GM20000 (cell line): Measurements from ENCODE around the gene MYL4.

Source experiments
- DNase-seq: peaks from one replicate; pipeline ENCODE4 v3.0.0; 2012; ENCODE audit warnings: low spot score
- TF ChIP-seq, protein P1 (sequence below): IDR thresholded peaks from 2 replicates; pipeline ENCODE4 v1.5.1; 2012; ENCODE audit warnings: mild to moderate bottlenecking, control low read depth; ENCODE audit errors: extremely low read depth, missing control alignments

MYL4 gene

DNA sequence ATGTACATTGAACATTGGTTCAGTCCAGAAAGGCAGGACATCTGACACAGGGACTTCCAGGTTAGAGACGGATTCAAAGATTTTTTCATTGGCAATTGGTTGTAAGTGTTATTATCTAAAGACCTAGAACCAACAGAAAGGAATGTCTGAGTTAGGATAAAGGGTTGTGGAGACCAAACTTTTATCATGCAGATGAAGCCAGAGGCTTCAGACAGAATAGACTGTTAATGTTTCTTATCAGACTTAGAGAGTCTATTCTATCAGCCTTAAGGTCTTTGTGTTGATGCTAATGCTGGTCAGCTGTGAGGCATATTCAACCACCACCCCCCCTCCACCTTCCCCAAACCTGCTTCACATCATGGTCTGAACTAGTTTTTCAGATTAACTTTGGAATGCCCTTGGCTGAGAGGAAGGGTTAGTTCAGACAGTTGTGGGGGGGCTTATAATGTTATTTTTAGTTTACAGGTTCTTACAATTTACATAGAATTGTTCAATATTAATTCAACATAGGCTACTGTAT lies 42.3 kb downstream of the MYL4 start:
- TF ChIP-seq, protein P1, sequence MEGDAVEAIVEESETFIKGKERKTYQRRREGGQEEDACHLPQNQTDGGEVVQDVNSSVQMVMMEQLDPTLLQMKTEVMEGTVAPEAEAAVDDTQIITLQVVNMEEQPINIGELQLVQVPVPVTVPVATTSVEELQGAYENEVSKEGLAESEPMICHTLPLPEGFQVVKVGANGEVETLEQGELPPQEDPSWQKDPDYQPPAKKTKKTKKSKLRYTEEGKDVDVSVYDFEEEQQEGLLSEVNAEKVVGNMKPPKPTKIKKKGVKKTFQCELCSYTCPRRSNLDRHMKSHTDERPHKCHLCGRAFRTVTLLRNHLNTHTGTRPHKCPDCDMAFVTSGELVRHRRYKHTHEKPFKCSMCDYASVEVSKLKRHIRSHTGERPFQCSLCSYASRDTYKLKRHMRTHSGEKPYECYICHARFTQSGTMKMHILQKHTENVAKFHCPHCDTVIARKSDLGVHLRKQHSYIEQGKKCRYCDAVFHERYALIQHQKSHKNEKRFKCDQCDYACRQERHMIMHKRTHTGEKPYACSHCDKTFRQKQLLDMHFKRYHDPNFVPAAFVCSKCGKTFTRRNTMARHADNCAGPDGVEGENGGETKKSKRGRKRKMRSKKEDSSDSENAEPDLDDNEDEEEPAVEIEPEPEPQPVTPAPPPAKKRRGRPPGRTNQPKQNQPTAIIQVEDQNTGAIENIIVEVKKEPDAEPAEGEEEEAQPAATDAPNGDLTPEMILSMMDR, result no peak
- DNase-seq, result no peak

DNA sequence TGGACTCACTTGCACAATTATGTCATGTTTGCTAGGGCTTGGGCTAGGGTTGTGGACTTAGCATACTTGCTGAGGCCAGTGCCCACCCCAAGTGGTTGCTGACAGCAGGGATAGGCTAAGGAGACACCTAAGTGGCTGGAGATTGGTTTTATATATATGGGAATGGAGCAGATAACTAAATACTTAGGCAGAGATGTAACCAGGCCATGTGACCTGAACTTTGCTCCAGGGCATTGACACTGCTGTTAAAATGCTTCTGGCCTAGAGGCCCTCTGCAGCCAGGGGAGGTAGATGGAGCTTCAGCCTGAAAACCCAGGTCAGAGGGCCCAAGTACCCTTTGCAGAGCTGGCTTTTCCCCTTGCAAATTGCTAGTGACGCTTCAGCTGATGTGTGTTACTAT lies 43.1 kb downstream of the MYL4 start:
- DNase-seq, result no peak
- TF ChIP-seq, protein P1, result no peak

DNA sequence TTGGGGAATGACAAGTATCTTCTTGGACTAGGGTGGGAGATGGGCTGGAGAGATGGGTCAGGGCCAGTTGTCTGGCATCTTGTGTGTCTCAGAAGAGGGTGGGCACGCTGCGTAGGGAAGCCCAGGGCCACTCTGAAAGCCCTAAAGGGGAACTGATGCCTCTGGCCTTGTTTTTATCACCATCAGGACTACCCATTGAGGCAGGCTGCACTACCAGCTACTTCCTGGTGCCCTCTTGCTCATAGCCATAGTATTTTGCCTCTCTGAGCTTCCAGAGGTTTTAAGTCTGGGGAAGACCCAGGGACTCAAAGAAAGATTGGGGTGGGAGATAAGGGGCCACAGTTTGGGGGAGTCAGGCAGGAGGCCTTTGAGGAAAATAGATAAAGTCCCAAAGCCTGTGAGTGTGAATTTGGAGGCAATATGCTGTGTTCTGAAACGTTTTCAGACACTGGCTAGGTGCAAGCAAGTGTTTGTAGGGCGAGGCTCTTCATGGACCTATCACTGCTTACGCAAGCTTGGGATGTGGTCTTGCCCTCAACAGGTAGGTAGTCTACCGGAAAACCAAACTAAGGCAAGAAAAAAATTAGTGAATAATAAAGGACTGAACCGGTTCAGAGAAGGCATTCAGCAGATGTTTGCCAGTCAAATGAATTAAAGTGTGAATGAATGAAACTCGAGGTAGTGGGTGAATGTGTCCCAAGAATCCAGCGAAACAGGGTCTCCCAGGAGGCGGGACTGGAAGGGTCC lies 43.8 kb downstream of the MYL4 start:
- TF ChIP-seq, protein P1, result no peak
- no peak for DNase-seq

DNA sequence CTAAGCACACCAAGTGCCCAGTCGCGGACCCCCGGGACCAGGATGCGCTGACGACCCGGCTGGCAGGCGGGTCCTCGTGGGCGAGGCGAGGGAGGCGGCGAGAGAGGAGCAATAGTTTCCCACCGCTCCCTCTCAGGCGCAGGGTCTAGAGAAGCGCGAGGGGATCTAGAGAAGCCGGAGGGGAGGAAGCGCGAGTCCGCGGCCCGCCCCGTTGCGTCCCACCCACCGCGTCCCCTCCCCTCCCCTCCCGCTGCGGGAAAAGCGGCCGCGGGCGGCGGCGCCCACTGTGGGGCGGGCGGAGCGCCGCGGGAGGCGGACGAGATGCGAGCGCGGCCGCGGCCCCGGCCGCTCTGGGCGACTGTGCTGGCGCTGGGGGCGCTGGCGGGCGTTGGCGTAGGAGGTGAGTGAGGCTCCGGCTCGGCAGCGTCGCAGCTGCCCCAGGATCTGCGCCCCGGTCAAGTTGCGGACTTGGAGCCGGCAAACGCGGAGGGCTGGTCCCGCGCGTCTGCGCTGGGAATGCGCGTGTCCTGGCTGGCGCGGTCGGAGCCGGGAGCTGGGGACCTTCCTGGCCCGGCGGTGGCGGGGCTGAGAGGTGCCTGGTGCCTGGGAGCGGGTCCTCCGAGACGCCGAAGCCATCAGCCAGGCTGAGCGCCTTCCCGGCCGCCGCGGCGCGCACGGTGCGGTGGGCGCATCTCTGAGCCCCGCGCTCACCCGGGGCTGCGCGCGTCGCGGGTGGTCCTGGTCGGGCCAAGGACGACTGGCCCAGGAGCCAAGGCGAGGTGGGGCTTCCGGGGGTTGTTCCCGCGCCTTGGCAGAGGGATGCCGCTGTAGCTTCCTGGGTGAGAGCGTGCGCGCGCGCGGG lies 44.6 kb downstream of the MYL4 start, which contains the start of gene ITGB3:
TSS of gene ITGB3 (plus strand) at position 287 of the 862 bp plus-strand sequence. CDS start at position 322, 35 bp downstream.
- TF ChIP-seq, protein P1, result peak; percentile 52
- peak; percentile 91 for DNase-seq

DNA sequence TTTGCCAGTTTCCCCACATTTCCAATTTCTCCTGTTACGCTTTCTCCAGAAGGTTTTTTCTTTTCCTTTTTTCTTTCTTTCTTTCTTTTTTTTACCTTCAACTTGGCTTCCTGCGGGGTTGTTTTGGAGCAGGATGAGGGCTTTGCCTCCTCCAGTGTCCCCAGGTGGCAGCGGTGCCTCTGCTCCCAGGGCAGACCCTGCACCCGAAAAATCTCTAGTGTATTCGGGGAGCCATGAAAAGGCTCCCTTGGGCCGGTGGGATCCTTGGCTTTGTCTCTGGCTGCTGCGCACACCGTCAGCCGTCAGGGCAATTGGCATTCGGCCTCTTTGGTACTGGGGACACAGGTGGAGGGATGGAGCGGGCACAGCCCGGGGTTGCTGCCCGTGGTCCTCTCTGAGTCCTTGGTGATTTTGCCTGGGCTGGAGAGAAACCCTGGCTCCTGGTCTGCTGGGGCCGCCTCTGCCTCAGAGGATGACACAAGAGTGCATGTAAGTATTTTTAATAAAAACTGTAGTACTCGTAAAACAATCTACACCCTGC lies 45.3 kb downstream of the MYL4 start:
- TF ChIP-seq, protein P1, result no peak
- DNase-seq, result peak; percentile 37

DNA sequence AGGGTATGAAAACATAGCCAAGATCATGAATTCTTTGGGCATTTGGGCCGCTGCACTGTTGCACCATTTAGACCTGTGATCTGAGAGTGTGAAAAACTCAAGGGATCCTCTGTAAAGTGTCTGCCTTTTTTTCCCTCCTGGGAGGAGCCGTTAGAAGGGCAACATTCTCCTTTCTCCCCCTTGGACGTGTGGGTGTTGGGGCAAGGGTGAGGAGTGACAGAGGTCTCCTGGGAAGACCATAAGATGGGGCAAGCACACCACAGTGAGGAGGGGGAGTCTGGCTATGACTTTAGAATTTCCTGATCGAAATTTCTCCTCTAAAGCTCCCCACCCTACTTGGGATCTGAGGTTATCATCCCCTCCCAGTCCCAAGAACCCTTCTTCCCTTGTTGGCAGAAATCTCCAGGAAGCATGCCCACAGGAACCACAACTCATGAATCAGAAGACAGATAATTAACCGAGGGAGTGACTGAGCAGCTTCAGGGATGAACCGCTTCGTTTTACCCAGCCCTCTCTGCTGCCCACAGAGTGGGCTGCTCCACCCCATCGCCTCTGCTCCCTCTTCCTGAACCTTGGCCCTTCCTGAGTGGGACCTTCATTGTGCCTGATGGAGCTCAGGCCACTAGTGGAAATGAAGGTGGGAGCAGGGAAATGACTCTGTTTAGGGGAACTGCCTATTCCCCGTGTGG lies 48.6 kb downstream of the MYL4 start:
- no peak for DNase-seq
- TF ChIP-seq, protein P1, result no peak
